Measurements from ENCODE around the gene SHFL.

SHFL gene

GRCh38 chr19:10110076-10110971 lies 24.2 kb downstream of the SHFL start:
- DNase-seq, result no peak

GRCh38 chr19:10110972-10111317 lies 24.8 kb downstream of the SHFL start:
- no peak for DNase-seq

GRCh38 chr19:10111405-10111811 lies 25.3 kb downstream of the SHFL start, which contains the start of gene P2RY11:
P2RY11 (plus strand) TSS chr19:10111693; CDS start chr19:10111722, 29 bp downstream.
- no peak for DNase-seq

GRCh38 chr19:10112037-10112761 lies 26.1 kb downstream of the SHFL start:
- DNase-seq, result no peak

- peak; percentile 59 for DNase-seq
Measured at GRCh38 chr19:10112895-10113591, 26.9 kb downstream of the SHFL start.

GRCh38 chr19:10113592-10113963 lies 27.5 kb downstream of the SHFL start:
- DNase-seq, result no peak

DNA sequence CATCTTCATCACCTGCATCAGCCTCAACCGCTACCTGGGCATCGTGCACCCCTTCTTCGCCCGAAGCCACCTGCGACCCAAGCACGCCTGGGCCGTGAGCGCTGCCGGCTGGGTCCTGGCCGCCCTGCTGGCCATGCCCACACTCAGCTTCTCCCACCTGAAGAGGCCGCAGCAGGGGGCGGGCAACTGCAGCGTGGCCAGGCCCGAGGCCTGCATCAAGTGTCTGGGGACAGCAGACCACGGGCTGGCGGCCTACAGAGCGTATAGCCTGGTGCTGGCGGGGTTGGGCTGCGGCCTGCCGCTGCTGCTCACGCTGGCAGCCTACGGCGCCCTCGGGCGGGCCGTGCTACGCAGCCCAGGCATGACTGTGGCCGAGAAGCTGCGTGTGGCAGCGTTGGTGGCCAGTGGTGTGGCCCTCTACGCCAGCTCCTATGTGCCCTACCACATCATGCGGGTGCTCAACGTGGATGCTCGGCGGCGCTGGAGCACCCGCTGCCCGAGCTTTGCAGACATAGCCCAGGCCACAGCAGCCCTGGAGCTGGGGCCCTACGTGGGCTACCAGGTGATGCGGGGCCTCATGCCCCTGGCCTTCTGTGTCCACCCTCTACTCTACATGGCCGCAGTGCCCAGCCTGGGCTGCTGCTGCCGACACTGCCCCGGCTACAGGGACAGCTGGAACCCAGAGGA lies 28.0 kb downstream of the SHFL start:
- no peak for DNase-seq

DNA sequence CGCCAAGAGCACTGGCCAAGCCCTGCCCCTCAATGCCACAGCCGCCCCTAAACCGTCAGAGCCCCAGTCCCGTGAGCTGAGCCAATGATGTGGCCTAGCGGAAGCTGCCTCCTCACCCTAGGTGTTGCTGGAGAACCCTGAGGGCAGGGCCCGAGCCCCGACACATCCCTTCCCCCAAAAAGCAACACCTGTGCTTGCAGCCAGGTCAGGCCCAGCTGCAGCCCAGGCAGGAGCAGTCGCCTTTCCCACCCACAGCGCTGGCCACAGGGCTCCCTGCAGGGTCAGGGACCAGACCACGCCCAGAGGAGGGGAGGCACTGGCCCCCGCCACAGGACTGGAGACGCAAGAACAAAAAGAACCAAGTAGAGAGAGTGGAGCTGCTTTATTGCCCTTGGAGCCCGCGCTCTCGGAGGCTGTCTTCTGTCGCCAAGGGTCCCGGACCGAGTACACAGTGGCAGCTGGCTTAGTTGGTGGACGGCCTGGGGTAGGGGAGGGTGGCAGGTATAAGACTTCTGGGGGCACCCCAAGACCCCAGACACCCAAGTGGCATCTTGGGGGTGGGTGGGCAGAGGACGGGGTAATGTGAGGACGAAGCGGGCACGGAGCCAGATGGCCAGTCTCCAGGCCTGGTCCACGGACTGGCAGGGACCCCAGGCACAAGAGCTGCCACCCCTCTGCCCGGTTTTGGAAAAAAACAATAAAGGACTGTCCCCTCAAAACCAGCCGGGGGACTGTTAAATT lies 28.7 kb downstream of the SHFL start:
- DNase-seq, result no peak

GRCh38 chr19:10115392-10116084 lies 29.4 kb downstream of the SHFL start:
- DNase-seq, result no peak

- DNase-seq, result no peak
Measured at GRCh38 chr19:10116085-10116865, 30.2 kb downstream of the SHFL start.

- DNase-seq, result no peak
Measured at GRCh38 chr19:10116866-10117616, 30.9 kb downstream of the SHFL start.

- no peak for DNase-seq
Measured at GRCh38 chr19:10118960-10119359, 32.8 kb downstream of the SHFL start.

DNA sequence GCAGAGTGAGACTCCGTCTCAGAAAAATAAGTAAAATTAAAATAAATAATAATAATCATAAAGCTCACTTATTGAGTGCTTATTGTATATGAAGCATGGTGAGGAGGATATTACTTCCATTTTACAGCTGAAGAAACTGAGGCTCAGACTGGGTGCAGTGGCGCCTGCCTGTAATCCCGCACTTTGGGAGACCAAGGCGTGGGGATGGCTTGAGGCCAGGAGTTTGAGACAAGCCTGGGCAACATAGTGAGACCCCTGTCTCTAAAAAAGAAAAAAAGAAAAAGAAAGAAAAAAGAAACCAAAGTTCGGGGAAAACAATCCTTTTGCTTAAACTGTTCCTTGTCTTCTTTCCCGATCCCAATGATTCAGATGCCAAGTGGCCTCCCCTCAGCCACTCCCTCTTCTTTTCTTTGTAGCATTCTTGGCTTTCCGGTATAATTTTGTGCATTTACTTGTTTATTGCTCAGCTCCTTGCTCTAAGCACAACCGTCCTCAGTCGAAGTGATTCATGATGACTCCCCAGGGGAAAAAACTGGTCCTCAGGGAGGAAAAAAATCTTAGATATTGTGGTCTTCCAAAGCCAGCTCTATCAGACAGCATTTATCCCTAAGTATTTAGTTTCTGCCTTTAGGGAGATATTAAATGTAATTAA lies 34.5 kb downstream of the SHFL start:
- DNase-seq, result no peak

- no peak for DNase-seq
Measured at GRCh38 chr19:10122045-10122444, 35.9 kb downstream of the SHFL start.

DNA sequence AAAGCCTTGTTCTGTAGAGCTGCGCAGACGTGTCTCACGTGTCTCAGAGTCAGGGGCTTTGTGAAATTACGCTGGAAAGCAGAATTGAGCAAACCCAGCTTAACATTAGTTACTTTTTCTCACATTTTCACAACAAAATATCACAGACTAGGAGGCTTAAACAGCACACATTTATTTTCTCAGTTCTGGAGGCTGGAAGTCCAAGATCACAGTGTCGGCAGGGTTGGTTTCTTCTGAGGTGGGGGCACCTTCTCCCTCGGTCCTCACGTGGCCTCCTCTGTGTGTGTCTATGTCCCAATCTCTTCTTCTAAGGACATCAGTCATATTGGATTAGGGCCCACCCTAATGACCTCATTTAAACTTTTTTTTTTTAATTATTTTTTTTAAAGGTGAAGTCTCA lies 38.3 kb downstream of the SHFL start:
- no peak for DNase-seq

- DNase-seq, result no peak
Measured at GRCh38 chr19:10126213-10126639, 40.1 kb downstream of the SHFL start.

DNA sequence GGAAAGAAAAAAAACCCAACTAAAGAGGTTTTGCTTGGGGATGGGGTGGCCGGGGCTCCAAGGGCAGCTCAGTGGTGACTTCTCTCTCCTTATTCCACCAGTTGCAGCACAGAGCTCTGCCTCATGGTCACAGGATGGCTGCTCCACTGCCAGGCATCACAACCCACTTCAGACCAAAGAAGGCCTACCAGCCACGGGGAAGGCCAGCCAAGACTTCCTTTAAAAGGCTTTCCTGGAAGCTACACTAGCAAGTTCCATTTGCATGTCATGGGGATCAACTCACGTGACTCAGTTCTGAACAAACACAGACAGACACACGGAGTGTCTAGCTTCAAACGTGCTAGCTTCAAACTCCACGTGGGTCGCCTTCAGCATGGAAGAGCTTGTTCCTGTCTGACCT lies 46.8 kb downstream of the SHFL start:
- DNase-seq, result no peak

- no peak for DNase-seq
Measured at GRCh38 chr19:10133596-10133995, 47.5 kb downstream of the SHFL start.

GRCh38 chr19:10134040-10134439 lies 47.9 kb downstream of the SHFL start:
- DNase-seq, result no peak
